Endodermal cell (in vitro differentiated cells): ENCODE data around the gene DDX6. TPM values are rescaled to one million over a fixed set of nuclear protein-coding genes. Genes with fewer than 3 reads are reported as not detected.
"Not testable (repeated sequence)": the region's sequence is repeated elsewhere in the genome, so short reads cannot be mapped to it uniquely, and the experiment has no call there.

Experiments used
- DNase-seq: peaks from one replicate; pipeline ENCODE4 v3.0.0-alpha.2; 2017
- H3K27ac ChIP-seq: 2 replicates; pipeline ENCODE4 v1.5.1; 2013; ENCODE audit warnings: mild to moderate bottlenecking, low read depth, low read length, moderate library complexity
- H3K27me3 ChIP-seq: 2 replicates; pipeline ENCODE4 v1.6.1; 2013; ENCODE audit warnings: mild to moderate bottlenecking, low read length, moderate library complexity; ENCODE audit not compliant: insufficient read depth, control insufficient read depth, poor library complexity, severe bottlenecking
- H3K36me3 ChIP-seq: 2 replicates; pipeline ENCODE4 v1.7.0; 2013; ENCODE audit warnings: mild to moderate bottlenecking, low read length, moderate library complexity; ENCODE audit not compliant: control insufficient read depth, insufficient read depth
- H3K4me1 ChIP-seq: one replicate; pipeline ENCODE4 v1.7.0; 2013; ENCODE audit warnings: low read length; ENCODE audit not compliant: control insufficient read depth, insufficient read depth
- H3K4me3 ChIP-seq: 2 replicates; pipeline ENCODE4 v1.5.1; 2013; ENCODE audit warnings: mild to moderate bottlenecking, low read length, moderate library complexity
- H3K9ac ChIP-seq: 2 replicates; pipeline ENCODE4 v1.6.1; 2013; ENCODE audit warnings: mild to moderate bottlenecking, low read length, moderate library complexity; ENCODE audit not compliant: poor library complexity, severe bottlenecking; ENCODE audit errors: extremely low read depth
- H3K9me3 ChIP-seq: 2 replicates; pipeline ENCODE4 v1.6.1; 2013; ENCODE audit warnings: mild to moderate bottlenecking, low read length, moderate library complexity; ENCODE audit not compliant: control insufficient read depth
- H3K27ac Mint-ChIP-seq: 2 replicates; pipeline ENCODE4 v1.8.0; 2020; ENCODE audit warnings: mixed read lengths
- H3K27me3 Mint-ChIP-seq: 2 replicates; pipeline ENCODE4 v1.8.0; 2021; ENCODE audit warnings: mild to moderate bottlenecking, mixed read lengths; ENCODE audit not compliant: insufficient read depth
- H3K36me3 Mint-ChIP-seq: 2 replicates; pipeline ENCODE4 v1.8.0; 2020; ENCODE audit warnings: low read depth, mixed read lengths
- H3K4me1 Mint-ChIP-seq: 2 replicates; pipeline ENCODE4 v1.8.0; 2020; ENCODE audit warnings: mixed read lengths
- H3K4me3 Mint-ChIP-seq: 2 replicates; pipeline ENCODE4 v1.8.0; 2020; ENCODE audit warnings: mild to moderate bottlenecking, moderate library complexity, mixed read lengths
- H3K9me3 Mint-ChIP-seq: 2 replicates; pipeline ENCODE4 v1.8.0; 2020; ENCODE audit warnings: mild to moderate bottlenecking, mixed read lengths
- WGBS, 2 experiments: methylation state at CpG; one replicate each; pipeline versions ENCODE4 v1.1.5 to v1.1.7; 2013; ENCODE audit warnings: missing lambda C conversion rate in 2 of 2, mixed read lengths in 1 of 2; ENCODE audit not compliant: insufficient coverage in 1 of 2, insufficient read length in 1 of 2; 5-methylcytosine and 5-hydroxymethylcytosine counted together
- total RNA-seq, 2 donors: library from RNA; stranded (reverse); fragmentation: NEBNext Ultra II Directional in 1 of 2; extraction: Animal tissue kit (Norgen Biotek cat#: 25700) in 1 of 2; gene quantifications; 2 replicates in 1 of 2; 3 replicates in 1 of 2; pipeline ENCODE4 v1.2.1, GENCODE V29; 2021

The DDX6 gene
- total RNA-seq, 2 donors from 2014 or later = 103 to 133 TPM

- DNase-seq, H3K27ac Mint-ChIP-seq, H3K4me3 Mint-ChIP-seq, H3K27ac ChIP-seq, H3K4me1 ChIP-seq, H3K9ac ChIP-seq, H3K27me3 Mint-ChIP-seq, H3K27me3 ChIP-seq, H3K4me3 ChIP-seq, H3K36me3 ChIP-seq: not testable (repeated sequence)
- peaks cover 16% of the 10 kb centered on the region for H3K4me1 Mint-ChIP-seq
- WGBS, 2 experiments = 80 to 94% methylated on average over 4 to 6 of the region's 8 CpGs
- peaks cover 36% of the 10 kb centered on the region for H3K9me3 Mint-ChIP-seq
- H3K36me3 Mint-ChIP-seq = peaks cover 34% of the 10 kb centered on the region
- H3K9me3 ChIP-seq = peaks cover 19% of the 10 kb centered on the region
Observed at GRCh38 chr11:118727001-118727720, 63.8 kb downstream of the DDX6 start.

- peak overlapping the region; percentile 61 for H3K27ac Mint-ChIP-seq
Observed at GRCh38 chr11:118721478-118722015, 69.4 kb downstream of the DDX6 start.

GRCh38 chr11:118720740-118721139 is 70.2 kb downstream of the DDX6 start:
- H3K27me3 ChIP-seq, H3K27ac ChIP-seq: not testable (repeated sequence)
- H3K4me1 Mint-ChIP-seq = peaks cover 42% of the 10 kb centered on the region

More at GRCh38 chr11:118721478-118722015, 69.4 kb downstream of the DDX6 start:
- H3K9me3 Mint-ChIP-seq, H3K27me3 ChIP-seq, H3K4me1 ChIP-seq, H3K9me3 ChIP-seq, H3K36me3 Mint-ChIP-seq, DNase-seq, H3K36me3 ChIP-seq, H3K4me3 Mint-ChIP-seq, H3K9ac ChIP-seq, H3K27ac ChIP-seq, H3K27me3 Mint-ChIP-seq, H3K4me3 ChIP-seq: not testable (repeated sequence)
- H3K4me1 Mint-ChIP-seq = peaks cover 48% of the 10 kb centered on the region
- no CpG with 5 or more reads among the region's 10 CpGs for WGBS, 2 experiments

GRCh38 chr11:118720078-118720477 is 70.9 kb downstream of the DDX6 start:
- Histone ChIP-seq H3K4me3 (peak overlapping the region; percentile 75), H3K9ac (peak overlapping the region; percentile 38)
- H3K36me3 ChIP-seq, H3K9me3 Mint-ChIP-seq, H3K9me3 ChIP-seq, H3K27ac ChIP-seq, H3K36me3 Mint-ChIP-seq, H3K4me1 ChIP-seq, H3K27me3 ChIP-seq, H3K27me3 Mint-ChIP-seq: not testable (repeated sequence)
- WGBS, 2 experiments = 5 to 6% methylated on average over 6 to 13 of the region's 13 CpGs
- peak; percentile 61 for DNase-seq
- peak overlapping the region; percentile 83 for H3K27ac Mint-ChIP-seq
- H3K4me3 Mint-ChIP-seq = peak overlapping the region; percentile 69
- H3K4me1 Mint-ChIP-seq = peaks cover 44% of the 10 kb centered on the region

More at GRCh38 chr11:118720740-118721139, 70.2 kb downstream of the DDX6 start:
- not testable (repeated sequence) for DNase-seq, H3K9ac ChIP-seq, H3K27me3 Mint-ChIP-seq, H3K36me3 Mint-ChIP-seq, H3K9me3 ChIP-seq, H3K4me1 ChIP-seq, H3K9me3 Mint-ChIP-seq, H3K36me3 ChIP-seq
- Mint-ChIP-seq H3K27ac (peak overlapping the region; percentile 83), H3K4me3 (peak overlapping the region; percentile 69)
- 0 to 12% methylated on average over 1 to 3 of the region's 9 CpGs for WGBS, 2 experiments
- peak overlapping the region; percentile 75 for H3K4me3 ChIP-seq

GRCh38 chr11:118718562-118718961 is 72.4 kb downstream of the DDX6 start:
- not testable (repeated sequence) for H3K36me3 ChIP-seq, H3K36me3 Mint-ChIP-seq, H3K9ac ChIP-seq, H3K27ac ChIP-seq, H3K9me3 ChIP-seq, H3K4me3 ChIP-seq, H3K9me3 Mint-ChIP-seq, H3K27me3 ChIP-seq, H3K27me3 Mint-ChIP-seq, H3K4me1 ChIP-seq, DNase-seq
- peak overlapping the region; percentile 69 for H3K4me3 Mint-ChIP-seq
- H3K27ac Mint-ChIP-seq = peak overlapping the region; percentile 82
- peaks cover 48% of the 10 kb centered on the region for H3K4me1 Mint-ChIP-seq
- whole genome bisulfite sequencing, 2 experiments = 44% methylated on average over 7 of the region's 7 CpGs; no CpG with 5 or more reads in 1 of the 2 experiments

- not testable (repeated sequence) for H3K9me3 Mint-ChIP-seq, H3K27ac ChIP-seq, H3K27me3 ChIP-seq, H3K27me3 Mint-ChIP-seq, H3K9ac ChIP-seq, H3K36me3 Mint-ChIP-seq, DNase-seq, H3K36me3 ChIP-seq, H3K4me3 ChIP-seq, H3K9me3 ChIP-seq, H3K4me1 ChIP-seq
- H3K4me3 Mint-ChIP-seq = peak overlapping the region; percentile 69
- 3 to 16% methylated on average over 2 to 3 of the region's 4 CpGs for WGBS, 2 experiments
- peak overlapping the region; percentile 82 for H3K27ac Mint-ChIP-seq
- peaks cover 45% of the 10 kb centered on the region for H3K4me1 Mint-ChIP-seq
Observed at GRCh38 chr11:118717733-118718132, 73.2 kb downstream of the DDX6 start.

GRCh38 chr11:118717221-118717620 is 73.7 kb downstream of the DDX6 start:
- Mint-ChIP-seq H3K4me1 (peaks cover 47% of the 10 kb centered on the region), H3K27ac (peak overlapping the region; percentile 96)

More at GRCh38 chr11:118717221-118717620, 73.7 kb downstream of the DDX6 start:
- not testable (repeated sequence) for H3K9me3 ChIP-seq, H3K4me3 ChIP-seq, H3K9ac ChIP-seq, H3K4me1 ChIP-seq, H3K9me3 Mint-ChIP-seq, H3K27me3 ChIP-seq, H3K36me3 Mint-ChIP-seq, H3K27ac ChIP-seq, H3K27me3 Mint-ChIP-seq, H3K36me3 ChIP-seq
- peak overlapping the region; percentile 69 for H3K4me3 Mint-ChIP-seq
- peak; percentile 61 for DNase-seq
- 0 to 19% methylated on average over 1 to 3 of the region's 6 CpGs for WGBS, 2 experiments
